DLD1 (cell line): ENCODE results near the gene ABCA3.
"Not testable (repeated sequence)": the region's sequence is repeated elsewhere in the genome, so short reads cannot be mapped to it uniquely, and the experiment has no call there.

Experiments used
- in situ Hi-C: cut with HindIII; loops from 2 replicates; pipeline ENCODE4 v1.10.0; 2017; ENCODE audit warnings: low sequenced_read_pairs

Gene ABCA3

GRCh38 chr16:2263026-2263425 lies 77.5 kb downstream of the ABCA3 start:
- in situ Hi-C loops, result not testable (repeated sequence)

- in situ Hi-C loops, result no loop called here
Measured at GRCh38 chr16:2260250-2260649, 80.3 kb downstream of the ABCA3 start.

- in situ Hi-C loops, result not testable (repeated sequence)
Measured at GRCh38 chr16:2258530-2258929, 82.0 kb downstream of the ABCA3 start.

GRCh38 chr16:2257726-2258125 lies 82.8 kb downstream of the ABCA3 start:
- in situ Hi-C loops, result no loop called here

- in situ Hi-C loops, result no loop called here
Measured at GRCh38 chr16:2256531-2257140, 83.9 kb downstream of the ABCA3 start.

- in situ Hi-C loops, result no loop called here
Measured at GRCh38 chr16:2253293-2253692, 87.2 kb downstream of the ABCA3 start.

GRCh38 chr16:2252806-2253148 lies 87.8 kb downstream of the ABCA3 start:
- in situ Hi-C loops, result no loop called here

GRCh38 chr16:2251296-2252111 lies 89.0 kb downstream of the ABCA3 start, which contains the start of gene ECI1:
Gene ECI1 (minus strand): TSS chr16:2251587. CDS start chr16:2251566, 21 bp downstream.
- in situ Hi-C loops, result no loop called here

- in situ Hi-C loops, result no loop called here
Measured at GRCh38 chr16:2250652-2251295, 89.8 kb downstream of the ABCA3 start.

GRCh38 chr16:2246301-2246885 lies 94.1 kb downstream of the ABCA3 start:
- in situ Hi-C loops, result no loop called here

- in situ Hi-C loops, result no loop called here
Measured at GRCh38 chr16:2244926-2245795, 95.4 kb downstream of the ABCA3 start.

GRCh38 chr16:2244301-2244700 lies 96.2 kb downstream of the ABCA3 start:
- in situ Hi-C loops, result no loop called here

- in situ Hi-C loops, result no loop called here
Measured at GRCh38 chr16:2243781-2244180, 96.7 kb downstream of the ABCA3 start.

GRCh38 chr16:2243031-2243528 lies 97.4 kb downstream of the ABCA3 start:
- in situ Hi-C loops, result no loop called here

- in situ Hi-C loops, result no loop called here
Measured at GRCh38 chr16:2242598-2242997, 97.9 kb downstream of the ABCA3 start.

- in situ Hi-C loops, result not testable (repeated sequence)
Measured at GRCh38 chr16:2240331-2240730, 100.2 kb downstream of the ABCA3 start.

GRCh38 chr16:2238838-2239675 lies 101.5 kb downstream of the ABCA3 start:
- in situ Hi-C loops, result no loop called here

GRCh38 chr16:2238150-2238837 lies 102.2 kb downstream of the ABCA3 start:
- in situ Hi-C loops, result no loop called here
